NCI-H460 (cell line): ENCODE results near the gene ADI1. TPM values are rescaled to one million over a fixed set of nuclear protein-coding genes. Genes with fewer than 3 reads are reported as not detected.
"Not testable (repeated sequence)": the region's sequence is repeated elsewhere in the genome, so short reads cannot be mapped to it uniquely, and the experiment has no call there.

ENCODE experiments used
- DNase-seq: peaks from one replicate; pipeline ENCODE4 v3.0.0-alpha.2; 2016; ENCODE audit warnings: low read depth; ENCODE audit errors: extremely low read depth
- total RNA-seq: library from RNA; depleted of rRNA; stranded (reverse); fragments of >200 nt; shearing (Covaris generic); gene quantifications from 2 replicates; pipeline ENCODE4 v1.2.3, GENCODE V29; 2014; rRNA removed

Gene ADI1
- total RNA-seq, 1 experiment from 2014 or later, result 28.5 TPM

DNA sequence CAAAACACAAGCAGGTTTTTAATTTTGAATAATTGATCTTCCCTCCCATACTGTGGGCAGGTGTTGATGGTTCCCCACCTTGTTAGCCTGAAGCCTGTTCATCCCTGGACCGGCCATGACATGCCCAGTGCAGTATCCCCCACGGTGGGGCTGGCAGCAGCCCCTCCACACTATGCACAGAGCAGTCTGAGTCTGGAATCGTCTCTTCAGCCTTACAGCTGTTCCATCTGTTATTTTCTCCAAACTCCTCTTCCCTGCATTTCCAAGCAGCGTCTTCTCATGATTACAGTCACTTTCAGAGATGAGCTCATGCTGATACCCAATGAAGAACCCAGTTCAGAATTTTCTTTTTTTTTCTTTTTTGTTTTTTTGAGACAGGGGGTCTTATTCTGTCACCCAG, 68.2 kb downstream of the ADI1 start:
- no peak for DNase-seq

DNA sequence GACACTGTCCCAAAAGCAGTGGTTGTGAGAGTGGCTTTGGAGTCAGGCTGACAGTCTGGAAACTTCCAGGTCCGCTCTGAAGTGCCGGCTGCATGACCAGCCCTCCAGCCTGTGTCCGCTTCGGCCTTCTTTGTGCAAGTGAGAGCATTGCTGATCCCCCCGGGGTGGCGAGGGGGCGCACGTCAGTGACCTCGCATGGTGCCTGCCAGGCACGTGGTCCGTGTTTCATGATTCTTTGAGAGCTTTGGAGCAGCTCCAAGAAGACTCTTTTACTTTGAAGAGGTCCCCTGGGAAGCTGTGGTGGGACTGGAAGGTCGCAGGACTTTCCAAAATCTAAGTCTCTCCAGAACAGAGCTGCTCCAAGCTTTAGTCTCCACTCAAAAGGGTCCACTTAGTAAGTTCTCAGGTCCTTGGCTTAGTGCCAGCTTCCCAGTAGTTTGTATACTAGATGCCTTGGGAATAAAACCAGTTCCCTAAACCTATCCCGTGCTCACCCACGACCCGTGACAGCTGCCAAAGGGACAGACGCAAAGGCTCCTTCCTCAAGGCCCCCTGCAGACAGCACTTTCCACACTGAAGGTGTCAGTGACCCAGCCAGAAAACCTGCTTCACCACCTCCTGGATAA, 68.8 kb downstream of the ADI1 start:
- no peak for DNase-seq

GRCh38 chr2:3449936-3450335, 69.4 kb downstream of the ADI1 start:
- DNase-seq, result no peak

- no peak for DNase-seq
Observed at GRCh38 chr2:3449086-3449485, 70.2 kb downstream of the ADI1 start.

GRCh38 chr2:3448441-3448911, 70.9 kb downstream of the ADI1 start:
- DNase-seq, result not testable (repeated sequence)

GRCh38 chr2:3447789-3448317, 71.5 kb downstream of the ADI1 start:
- no peak for DNase-seq

Other genes with a start within 250 kb of the ADI1 start
- 56.5 and 61.7 TPM in 2 replicates for gene EIPR1, start 141.7 kb downstream of the ADI1 start, total RNA-seq
- 58.4 and 60.8 TPM in 2 replicates for gene TRAPPC12, start 139.8 kb downstream of the ADI1 start, total RNA-seq
- gene RNASEH1, start 38.8 kb upstream of the ADI1 start, total RNA-seq, result 39.0 and 42.0 TPM in 2 replicates
- gene RPS7, start 55.7 kb upstream of the ADI1 start, total RNA-seq, result 4,845 and 5,396 TPM in 2 replicates
- gene COLEC11, start 75.6 kb upstream of the ADI1 start, total RNA-seq, result 0.66 and 1.1 TPM in 2 replicates
- gene ALLC, start 138.7 kb upstream of the ADI1 start, total RNA-seq, result not detected in 2 replicates
- not detected in 2 replicates for gene DCDC2C, start 184.0 kb upstream of the ADI1 start, total RNA-seq